Heart right ventricle (tissue), 16 donors: ENCODE data around the gene NRXN2. TPM values are rescaled to one million over a fixed set of nuclear protein-coding genes. Genes with fewer than 3 reads are reported as not detected.

Source experiments
- ATAC-seq, 8 donors: fragments of 200-7000 bp; cut with Tn5 transposase; one replicate each; pipeline ENCODE4 v1.9.1; 2020; ENCODE audit warnings: mild to moderate bottlenecking in 8 of 8, moderate library complexity in 8 of 8, moderate number of reproducible peaks in 1 of 8
- DNase-seq, 2 donors: peaks; one replicate each; pipeline ENCODE4 v3.0.0-alpha.2; 2020
- H3K27ac ChIP-seq, 10 donors: fragments of 200-600 bp; sonication (generic) in 2 of 10; one replicate each; pipeline versions ENCODE4 v1.5.0 to v1.8.0; 2020 to 2022; ENCODE audit warnings: mild to moderate bottlenecking in 3 of 10
- H3K27me3 ChIP-seq, 7 donors: fragments of 200-600 bp; one replicate each; pipeline ENCODE4 v1.8.0; 2021 to 2022; ENCODE audit warnings: mild to moderate bottlenecking in 2 of 7
- H3K36me3 ChIP-seq, 9 donors: fragments of 200-600 bp; sonication (generic) in 1 of 9; one replicate each; pipeline versions ENCODE4 v1.5.0 to v1.8.0; 2020 to 2022; ENCODE audit warnings: mild to moderate bottlenecking in 2 of 9
- H3K4me1 ChIP-seq, 9 donors: fragments of 200-600 bp; sonication (generic) in 1 of 9; one replicate each; pipeline versions ENCODE4 v1.5.0 to v1.8.0; 2020 to 2022; ENCODE audit warnings: mild to moderate bottlenecking in 4 of 9
- H3K4me3 ChIP-seq, 10 donors: fragments of 200-600 bp; sonication (generic) in 2 of 10; one replicate each; pipeline versions ENCODE4 v1.5.0 to v1.8.0; 2020 to 2022; ENCODE audit warnings: mild to moderate bottlenecking in 7 of 10, moderate library complexity in 2 of 10
- H3K9me3 ChIP-seq, 11 donors: fragments of 200-600 bp in 10 of 11; sonication (generic) in 2 of 11; one replicate each; pipeline versions ENCODE4 v1.5.0 to v1.8.0; 2013 to 2022; ENCODE audit warnings: mild to moderate bottlenecking in 2 of 11, control low read depth in 1 of 11, moderate library complexity in 1 of 11
- WGBS, 2 donors: extraction: QIAGEN DNeasy Blood & Tissue Kit; methylation state at CpG; one replicate each; pipeline ENCODE4 v1.1.7; 2013; ENCODE audit warnings: inconsistent platforms in 1 of 2; 5-methylcytosine and 5-hydroxymethylcytosine counted together
- intact Hi-C, 10 donors: fragments of 100-400 bp; cut with DNase I; formaldehyde crosslinking; loops; one replicate each; pipeline versions ENCODE4 v1.11.1 to v1.14.2; 2022
- polyA plus RNA-seq, 2 donors: library from polyadenylated mRNA; stranded (reverse); fragments of 200-250 nt; gene quantifications; one replicate each; pipeline ENCODE4 v1.2.3, GENCODE V29; 2013
- total RNA-seq, 10 donors: library from RNA; stranded (reverse); fragmentation: NEBNext Ultra II Directional in 3 of 10; extraction: Animal tissue kit (Norgen Biotek cat#: 25700) in 3 of 10; gene quantifications; one replicate each; pipeline versions ENCODE4 v1.2.1 to v1.2.4, GENCODE V29; 2021 to 2023
- TF ChIP-seq, protein P1 (sequence below), 9 donors: fragments of 200-600 bp; sonication (generic) in 2 of 9; IDR thresholded peaks; one replicate each; pipeline versions ENCODE4 v1.5.0 to v1.8.0; 2021 to 2022; ENCODE audit warnings: antibody characterized with exemption in 9 of 9, mild to moderate bottlenecking in 5 of 9, moderate library complexity in 1 of 9
- donor health status: Arrhythmogenic right ventricular cardiomyopathy.
- donor health status: ischemic (EF 13 %, LVEDD 7.1; RV severe dilation, severe dysfunction).
- donor health status: healthy with polysubstance abuse.
- donor health status: DM: no; HTN: yes; CAD: no.
- donor health status: DM: no; HTN: no; CAD: no.
- donor health status: ischemic (EF 25% LVEDD 6.9; RV normal size, moderate dysfunction).
- donor health status: ischemic (EF 25% LVEDD 5.7; RV mildly dilated, moderate dysfunction).
- donor health status: healthy.
- donor health status: DM: yes; HTN: yes; CAD: no.
- donor health status: Ischemic cardiomyopathy.
- donor health status: ischemic (EF 35%, LVEDD 5.7; RV mildly dilated, moderate dysfunction).
- donor health status: nonischemic (EF 11% LVEDD 7.7; RV severe dilation, severe dysfunction).
- donor health status: DM: yes; HTN: yes; CAD: no.
- donor health status: PGD.
- donor health status: ischemic (EF 29% LVEDD 5.4; RV normal size, mild dysfunction).
- donor health status: nonischemic (EF 23%, LVEDD 6.1; RV moderate dilation, normal function).

The NRXN2 gene
- total and polyA plus RNA-seq, 12 donors = 0.45 to 5.5 (median 1.4) TPM

DNA sequence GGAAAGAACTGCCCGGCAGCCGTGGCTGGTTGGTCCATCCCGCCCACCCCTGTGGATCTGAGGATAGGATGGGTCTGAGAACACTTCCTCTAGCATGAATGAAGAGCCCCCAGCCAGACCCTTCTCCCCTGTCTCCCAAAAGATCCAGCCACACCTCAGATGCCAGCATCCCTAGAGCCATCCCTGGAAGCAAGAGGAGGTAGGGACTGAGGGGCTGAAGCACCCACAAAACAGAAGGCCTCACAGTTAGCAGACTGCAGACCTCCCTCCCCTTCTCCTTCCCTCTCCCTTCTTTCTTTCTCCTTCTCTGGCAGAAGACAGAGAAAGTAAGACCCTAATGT lies 1.7 kb downstream of the NRXN2 start:
- no peak for ATAC-seq
- TF ChIP-seq, protein P1, sequence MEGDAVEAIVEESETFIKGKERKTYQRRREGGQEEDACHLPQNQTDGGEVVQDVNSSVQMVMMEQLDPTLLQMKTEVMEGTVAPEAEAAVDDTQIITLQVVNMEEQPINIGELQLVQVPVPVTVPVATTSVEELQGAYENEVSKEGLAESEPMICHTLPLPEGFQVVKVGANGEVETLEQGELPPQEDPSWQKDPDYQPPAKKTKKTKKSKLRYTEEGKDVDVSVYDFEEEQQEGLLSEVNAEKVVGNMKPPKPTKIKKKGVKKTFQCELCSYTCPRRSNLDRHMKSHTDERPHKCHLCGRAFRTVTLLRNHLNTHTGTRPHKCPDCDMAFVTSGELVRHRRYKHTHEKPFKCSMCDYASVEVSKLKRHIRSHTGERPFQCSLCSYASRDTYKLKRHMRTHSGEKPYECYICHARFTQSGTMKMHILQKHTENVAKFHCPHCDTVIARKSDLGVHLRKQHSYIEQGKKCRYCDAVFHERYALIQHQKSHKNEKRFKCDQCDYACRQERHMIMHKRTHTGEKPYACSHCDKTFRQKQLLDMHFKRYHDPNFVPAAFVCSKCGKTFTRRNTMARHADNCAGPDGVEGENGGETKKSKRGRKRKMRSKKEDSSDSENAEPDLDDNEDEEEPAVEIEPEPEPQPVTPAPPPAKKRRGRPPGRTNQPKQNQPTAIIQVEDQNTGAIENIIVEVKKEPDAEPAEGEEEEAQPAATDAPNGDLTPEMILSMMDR (IDR thresholded peaks at IDR 0.05) = no peak
- Histone ChIP-seq H3K9me3 (no peaks in the 10 kb centered on the region), H3K4me1 (peaks cover 0 to 8% (median 5%) of the 10 kb centered on the region in 9 donors), H3K36me3 (no peaks in the 10 kb centered on the region), H3K27me3 (peaks cover 6 to 65% (median 60%) of the 10 kb centered on the region in 7 donors), H3K4me3 (no peak overlapping the region), H3K27ac (no peak overlapping the region)
- DNase-seq = no peak
- intact Hi-C loops = loop anchor here in 3 of 10 donors (1.0 to 5.0 kb wide), 2 partner anchors 30 to 169 kb away; no protein-coding TSS in a partner anchor
- 56% methylated on average over 3 of the region's 3 CpGs for WGBS, 2 donors

GRCh38 chr11:64720640-64721358 lies 2.2 kb downstream of the NRXN2 start:
- intact Hi-C loops = loop anchor here in 3 of 10 donors (1.0 to 5.0 kb wide), 2 partner anchors 29 to 168 kb away; no protein-coding TSS in a partner anchor
- no peak for ATAC-seq
- WGBS, 2 donors = 82 to 86% methylated on average over 12 of the region's 12 CpGs

DNA sequence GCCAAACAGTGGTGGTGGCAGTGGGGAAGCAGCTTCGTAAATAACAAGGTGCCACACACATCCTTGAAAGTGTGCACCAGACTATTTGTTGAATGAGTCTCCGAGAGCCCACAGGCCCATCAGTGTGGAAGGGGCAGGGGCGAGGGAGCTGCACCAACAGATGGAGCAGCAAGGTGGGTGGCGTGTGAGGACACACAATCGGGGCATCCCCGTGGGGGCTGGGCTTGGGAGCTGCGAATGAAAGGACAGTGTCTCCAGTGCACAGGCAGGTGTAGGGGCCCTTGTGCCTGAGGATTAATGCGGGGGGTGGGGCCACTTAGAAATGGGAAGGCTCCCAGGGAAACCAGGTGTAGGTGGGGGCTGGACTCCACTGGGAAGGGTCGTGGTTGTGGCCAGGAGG lies 2.8 kb downstream of the NRXN2 start:
- peaks cover 6 to 77% (median 72%) of the 10 kb centered on the region in 7 donors for H3K27me3 ChIP-seq
- ATAC-seq (no peak), DNase-seq (no peak)
- TF ChIP-seq, protein P1 (IDR thresholded peaks at IDR 0.05) = no peak
- H3K4me3 ChIP-seq = no peak overlapping the region
- intact Hi-C loops = loop anchor here in 3 of 10 donors (5.0 kb wide), 1 partner anchor 168 kb away; no protein-coding TSS in a partner anchor
- WGBS, 2 donors = 73% methylated on average over 9 of the region's 9 CpGs
- no peaks in the 10 kb centered on the region for H3K36me3 ChIP-seq
- no peak overlapping the region for H3K27ac ChIP-seq
- peaks cover 0 to 8% (median 5%) of the 10 kb centered on the region in 9 donors for H3K4me1 ChIP-seq
- no peaks in the 10 kb centered on the region for H3K9me3 ChIP-seq

More at GRCh38 chr11:64720640-64721358, 2.2 kb downstream of the NRXN2 start:
- Histone ChIP-seq H3K4me3 (no peak overlapping the region), H3K9me3 (no peaks in the 10 kb centered on the region), H3K4me1 (peaks cover 0 to 8% (median 5%) of the 10 kb centered on the region in 9 donors), H3K36me3 (no peaks in the 10 kb centered on the region), H3K27ac (no peak overlapping the region), H3K27me3 (peaks cover 6 to 71% (median 65%) of the 10 kb centered on the region in 7 donors)
- no peak for DNase-seq
- TF ChIP-seq, protein P1 (IDR thresholded peaks at IDR 0.05) = no peak

DNA sequence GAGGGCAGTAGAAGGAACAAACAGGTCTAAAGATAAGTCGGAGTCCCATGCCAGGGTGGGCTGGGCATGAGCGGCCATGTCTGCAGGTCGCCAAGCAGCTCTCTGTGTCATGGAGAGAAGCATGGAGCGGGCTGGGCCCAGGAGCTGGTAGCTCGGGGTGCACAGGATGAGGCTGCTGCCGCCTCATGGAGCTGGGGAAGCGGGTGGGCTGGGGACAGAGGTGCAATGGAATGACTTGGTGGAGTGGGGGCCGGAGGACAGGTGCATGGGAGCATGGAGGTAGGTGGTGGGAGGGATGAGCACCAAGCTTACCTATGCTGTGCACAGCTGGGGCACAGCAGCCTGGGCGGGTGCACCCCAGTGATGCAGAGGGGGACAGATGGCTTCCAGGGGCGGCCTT lies 3.6 kb downstream of the NRXN2 start:
- H3K27me3 ChIP-seq = peaks cover 6 to 85% (median 79%) of the 10 kb centered on the region in 7 donors
- H3K36me3 ChIP-seq = no peaks in the 10 kb centered on the region
- TF ChIP-seq, protein P1 (IDR thresholded peaks at IDR 0.05) = no peak
- no peak overlapping the region for H3K27ac ChIP-seq
- intact Hi-C loops = no loop called here
- peaks cover 0 to 8% (median 5%) of the 10 kb centered on the region in 9 donors for H3K4me1 ChIP-seq
- no peak overlapping the region for H3K4me3 ChIP-seq
- DNase-seq (no peak), ATAC-seq (no peak)
- no peaks in the 10 kb centered on the region for H3K9me3 ChIP-seq
- WGBS, 2 donors = 87 to 90% methylated on average over 10 of the region's 10 CpGs
